Naive thymus-derived CD8-positive, alpha-beta T cell (primary cell): ENCODE measurements around the gene FYTTD1. TPM values are rescaled to one million over a fixed set of nuclear protein-coding genes. Genes with fewer than 3 reads are reported as not detected.

Experiments used
- ATAC-seq, 2 donors: fragments of 150-1000 bp; cut with Tn5 transposase in 1 of 2; sonication (Bioruptor Pico), chemical (Tn5 transposase) in 1 of 2; 1 replicate in 1 of 2; 2 replicates in 1 of 2; pipeline ENCODE4 v1.10.0; 2021; ENCODE audit warnings: mild to moderate bottlenecking in 2 of 2, moderate library complexity in 2 of 2
- POLR2A ChIA-PET: fragments of 350-600 bp; sonication (Branson Sonifier 250); formaldehyde crosslinking; loops from one replicate; lab custom pipeline; 2021; ENCODE audit warnings: antibody characterized with exemption; lab: Charles Lee
- DNase-seq, 10 donors: peaks; one replicate each; pipeline versions ENCODE4 v3.0.0 to v3.0.0-alpha.2; 2020 to 2022
- H3K27ac Mint-ChIP-seq, 10 donors: one replicate each; pipeline ENCODE4 v1.8.0; 2020 to 2022; ENCODE audit warnings: mild to moderate bottlenecking in 10 of 10, mixed read lengths in 10 of 10, moderate library complexity in 4 of 10, inconsistent platforms in 1 of 10
- H3K27me3 Mint-ChIP-seq, 5 donors: one replicate each; pipeline ENCODE4 v1.8.0; 2021 to 2022; ENCODE audit warnings: mixed read lengths in 5 of 5
- H3K36me3 Mint-ChIP-seq, 3 donors: one replicate each; pipeline ENCODE4 v1.8.0; 2020 to 2022; ENCODE audit warnings: mixed read lengths in 3 of 3, mild to moderate bottlenecking in 2 of 3, inconsistent platforms in 1 of 3
- H3K4me1 Mint-ChIP-seq, 4 donors: one replicate each; pipeline ENCODE4 v1.8.0; 2021 to 2022; ENCODE audit warnings: mixed read lengths in 4 of 4
- H3K4me3 Mint-ChIP-seq, 10 donors: one replicate each; pipeline ENCODE4 v1.8.0; 2020 to 2022; ENCODE audit warnings: mild to moderate bottlenecking in 10 of 10, mixed read lengths in 10 of 10, moderate library complexity in 6 of 10, inconsistent platforms in 1 of 10
- H3K9me3 Mint-ChIP-seq, 9 donors: one replicate each; pipeline ENCODE4 v1.8.0; 2020 to 2022; ENCODE audit warnings: mixed read lengths in 9 of 9, mild to moderate bottlenecking in 3 of 9, inconsistent platforms in 1 of 9, moderate library complexity in 1 of 9
- polyA plus RNA-seq, 3 donors: library from polyadenylated mRNA; unstranded; fragments of 300-500 nt; fragmentation: Illumina TruSeq; gene quantifications; one replicate each; pipeline ENCODE4 v1.2.3, GENCODE V29; 2021
- total RNA-seq, 8 experiments: library from RNA in 2 of 8; stranded (reverse) in 2 of 8; gene quantifications; one replicate each; pipeline ENCODE4 v1.2.3 and lab custom pipeline; 2021 to 2026

Gene FYTTD1
- total and polyA plus RNA-seq, 5 experiments from 2014 or later, result 66.4 to 123 (median 93.5) TPM

DNA sequence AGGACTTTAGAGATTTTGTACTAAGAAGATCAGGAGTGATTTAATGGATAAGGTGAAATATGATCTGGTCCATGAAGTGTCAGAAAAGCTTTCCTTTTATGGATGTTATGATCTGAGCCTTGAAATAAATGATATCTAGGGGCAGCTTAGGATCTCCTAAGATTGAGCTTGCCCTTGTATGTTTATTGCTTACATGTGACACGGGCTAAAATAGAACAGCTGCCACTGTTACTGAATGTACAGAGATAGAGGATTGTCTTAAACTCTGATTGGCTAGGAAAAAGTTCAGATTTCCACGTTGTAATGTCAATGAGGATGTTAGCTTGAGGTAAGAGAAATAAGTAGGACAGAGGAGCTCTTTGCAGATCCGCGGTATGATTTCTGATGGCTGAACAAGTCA is 8.8 kb downstream of the FYTTD1 start:
- H3K36me3 Mint-ChIP-seq, result peaks cover 0 to 27% (median 5%) of the 10 kb centered on the region in 3 donors
- no peak for ATAC-seq
- no peak for DNase-seq
- H3K9me3 Mint-ChIP-seq, result no peaks in the 10 kb centered on the region
- peaks cover 14 to 29% (median 24%) of the 10 kb centered on the region in 4 donors for H3K4me1 Mint-ChIP-seq
- H3K4me3 Mint-ChIP-seq, result no peak overlapping the region
- H3K27ac Mint-ChIP-seq, result no peak overlapping the region
- H3K27me3 Mint-ChIP-seq, result no peaks in the 10 kb centered on the region
- POLR2A ChIA-PET, result no interaction called here

GRCh38 chr3:197761784-197762183 is 12.1 kb downstream of the FYTTD1 start:
- H3K36me3 Mint-ChIP-seq, result peaks cover 0 to 45% (median 14%) of the 10 kb centered on the region in 3 donors
- H3K9me3 Mint-ChIP-seq, result no peaks in the 10 kb centered on the region
- no peaks in the 10 kb centered on the region for H3K27me3 Mint-ChIP-seq
- no peak for ATAC-seq
- no peak for DNase-seq
- H3K27ac Mint-ChIP-seq, result peak overlapping the region in 1 of 10 donors; percentile 24
- H3K4me1 Mint-ChIP-seq, result peaks cover under 1 to 3% (median under 1%) of the 10 kb centered on the region in 4 donors
- POLR2A ChIA-PET, result no interaction called here
- no peak overlapping the region for H3K4me3 Mint-ChIP-seq

DNA sequence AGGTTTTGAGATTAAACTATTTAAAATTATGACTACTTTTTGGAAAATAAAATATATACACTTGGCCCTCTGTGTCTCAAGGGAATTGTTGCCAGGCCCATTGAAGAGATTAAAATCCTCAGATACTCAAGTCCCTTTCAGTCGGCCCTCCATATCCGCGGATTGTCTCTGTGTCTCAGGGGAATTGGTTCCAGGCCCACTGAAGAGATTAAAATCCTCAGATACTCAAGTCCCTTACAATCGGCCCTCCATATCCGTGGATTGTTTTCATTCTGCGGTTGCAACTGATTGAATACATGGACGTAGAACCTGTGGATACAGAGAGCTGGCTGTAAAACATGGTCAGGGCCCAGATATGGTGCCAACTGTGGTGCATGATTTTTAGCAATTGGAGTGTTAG is 25.6 kb downstream of the FYTTD1 start:
- POLR2A ChIA-PET, result interaction anchor here (0.7 kb wide), 1 partner anchor 46 kb away, joined by 4 read pairs; no protein-coding TSS in a partner anchor
- Mint-ChIP-seq H3K4me1 (peaks cover 0 to 2% (median 0%) of the 10 kb centered on the region in 4 donors), H3K27me3 (no peaks in the 10 kb centered on the region), H3K4me3 (no peak overlapping the region), H3K36me3 (peaks cover 0 to 84% (median 25%) of the 10 kb centered on the region in 3 donors), H3K27ac (peak overlapping the region in 5 of 10 donors; percentile 8 to 27 (median 27)), H3K9me3 (no peaks in the 10 kb centered on the region)
- DNase-seq, result no peak
- ATAC-seq, result no peak

DNA sequence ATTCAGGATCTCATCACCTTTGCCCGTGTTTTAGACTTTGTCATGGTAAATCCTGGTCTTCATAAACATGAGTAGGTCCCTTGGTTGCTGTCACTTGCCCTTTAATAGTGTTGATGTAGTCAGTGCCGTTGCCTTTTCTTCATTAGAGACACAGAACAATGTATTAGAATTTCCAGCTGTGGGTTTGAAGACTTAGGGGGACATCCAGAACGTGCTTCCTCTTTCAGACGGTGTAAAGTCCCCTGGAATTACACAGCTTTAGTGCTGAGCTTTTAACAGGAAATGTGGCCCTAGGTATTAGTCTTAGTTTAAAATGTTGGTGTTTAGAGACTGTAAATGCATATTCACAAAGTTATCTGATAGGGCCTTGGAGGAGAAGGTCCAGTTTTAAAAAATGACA is 32.5 kb downstream of the FYTTD1 start:
- Mint-ChIP-seq H3K9me3 (no peaks in the 10 kb centered on the region), H3K4me3 (no peak overlapping the region), H3K36me3 (peaks cover 0 to 59% (median 11%) of the 10 kb centered on the region in 3 donors), H3K27ac (peak overlapping the region in 6 of 10 donors; percentile 0 to 66 (median 38)), H3K4me1 (peaks cover 0 to 7% (median 2%) of the 10 kb centered on the region in 4 donors), H3K27me3 (no peaks in the 10 kb centered on the region)
- POLR2A ChIA-PET, result no interaction called here
- no peak for DNase-seq
- no peak for ATAC-seq

DNA sequence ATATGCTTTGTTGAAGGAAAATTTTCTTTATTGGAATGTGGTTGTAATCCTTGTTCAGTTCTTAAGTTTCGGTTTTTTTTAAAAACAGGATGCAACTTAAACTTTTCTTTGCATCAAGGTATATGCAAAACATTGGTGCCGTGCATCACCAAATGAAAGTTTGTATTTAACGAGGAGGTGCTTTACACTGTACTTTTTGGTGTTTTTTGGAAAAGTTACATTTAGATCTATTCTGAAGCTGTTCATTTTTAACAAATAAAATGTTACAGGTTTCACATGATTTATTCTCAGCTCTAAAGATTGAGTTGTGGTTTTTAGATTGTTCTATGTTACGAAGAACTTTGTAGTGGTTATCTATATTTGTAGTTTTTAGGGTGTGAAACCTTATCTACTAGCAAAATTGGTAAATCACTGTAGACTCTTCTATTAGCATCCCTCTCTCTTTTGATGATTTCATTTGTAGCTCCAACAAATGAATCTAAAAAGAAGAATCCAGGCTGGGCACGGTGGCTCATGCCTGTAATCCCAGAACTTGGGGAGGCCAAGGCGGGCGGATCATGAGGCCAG is 34.4 kb downstream of the FYTTD1 start:
- H3K9me3 Mint-ChIP-seq, result no peaks in the 10 kb centered on the region
- POLR2A ChIA-PET, result interaction anchor here (1.0 to 1.9 kb wide), 2 partner anchors 33 to 47 kb away, joined by 3 to 6 read pairs; no protein-coding TSS in a partner anchor
- no peak overlapping the region for H3K4me3 Mint-ChIP-seq
- DNase-seq (no peak), ATAC-seq (no peak)
- no peaks in the 10 kb centered on the region for H3K27me3 Mint-ChIP-seq
- H3K27ac Mint-ChIP-seq, result peak overlapping the region in 7 of 10 donors; percentile 35 to 73 (median 60)
- peaks cover 0 to 8% (median 3%) of the 10 kb centered on the region in 4 donors for H3K4me1 Mint-ChIP-seq
- H3K36me3 Mint-ChIP-seq, result peaks cover 0 to 41% (median 6%) of the 10 kb centered on the region in 3 donors

GRCh38 chr3:197787412-197787811 is 37.7 kb downstream of the FYTTD1 start:
- peak overlapping the region in 7 of 10 donors; percentile 0 to 75 (median 45) for H3K27ac Mint-ChIP-seq
- H3K4me3 Mint-ChIP-seq, result no peak overlapping the region
- no peak for DNase-seq
- ATAC-seq, result no peak
- H3K36me3 Mint-ChIP-seq, result peaks cover 0 to 15% (median 6%) of the 10 kb centered on the region in 3 donors
- H3K9me3 Mint-ChIP-seq, result no peaks in the 10 kb centered on the region
- POLR2A ChIA-PET, result no interaction called here
- H3K4me1 Mint-ChIP-seq, result peaks cover 0 to 22% (median 13%) of the 10 kb centered on the region in 4 donors
- H3K27me3 Mint-ChIP-seq, result no peaks in the 10 kb centered on the region

DNA sequence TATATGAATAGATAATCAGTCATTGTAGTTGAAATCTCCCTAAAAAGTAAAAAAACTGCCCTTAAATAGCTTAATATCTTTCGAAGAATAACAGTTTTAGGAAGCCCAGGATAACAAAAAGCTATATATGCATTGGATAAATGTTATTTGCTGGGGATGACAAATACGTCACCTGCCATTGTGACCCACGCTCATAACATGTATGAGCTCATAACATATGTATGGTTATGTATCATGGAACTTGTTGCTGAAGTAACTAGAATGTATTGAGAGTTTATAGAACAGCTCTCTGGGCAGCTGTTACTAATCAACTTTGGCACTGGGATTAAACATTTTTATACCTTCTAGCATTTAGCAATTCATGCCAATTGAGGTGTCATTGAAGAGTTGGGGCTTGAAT is 39.6 kb downstream of the FYTTD1 start:
- POLR2A ChIA-PET, result interaction anchor here (0.7 kb wide), 1 partner anchor 47 kb away, joined by 3 read pairs; no protein-coding TSS in a partner anchor
- ATAC-seq, result no peak
- Mint-ChIP-seq H3K27me3 (no peaks in the 10 kb centered on the region), H3K4me1 (peaks cover 4 to 36% (median 26%) of the 10 kb centered on the region in 4 donors), H3K4me3 (no peak overlapping the region), H3K36me3 (peaks cover 0 to 6% (median 5%) of the 10 kb centered on the region in 3 donors), H3K27ac (peak overlapping the region in 7 of 10 donors; percentile 43 to 99 (median 97)), H3K9me3 (no peaks in the 10 kb centered on the region)
- no peak for DNase-seq

DNA sequence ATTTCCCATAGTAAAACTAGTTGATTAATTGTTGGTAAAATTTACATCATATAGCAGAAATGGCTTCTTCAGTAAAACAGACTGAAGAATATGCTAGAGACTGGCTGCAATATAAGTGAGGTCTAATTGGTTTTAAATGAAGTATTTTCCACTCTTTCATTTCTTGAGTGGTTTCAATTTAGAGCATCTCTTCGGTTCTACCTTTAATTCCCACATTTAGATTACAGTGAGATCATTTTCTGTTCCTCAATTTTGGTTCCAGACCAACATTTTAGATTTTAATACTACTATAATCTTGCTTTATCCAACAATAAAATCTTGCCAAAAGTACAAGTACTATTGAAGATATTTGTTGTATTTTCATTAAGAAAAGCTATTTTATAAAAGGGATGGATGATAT is 40.4 kb downstream of the FYTTD1 start:
- peak overlapping the region; percentile 88 to 99 (median 92) for H3K4me3 Mint-ChIP-seq
- no peaks in the 10 kb centered on the region for H3K27me3 Mint-ChIP-seq
- peaks cover 0 to 6% (median 3%) of the 10 kb centered on the region in 3 donors for H3K36me3 Mint-ChIP-seq
- no peak for DNase-seq
- POLR2A ChIA-PET, result interaction anchor here (2.1 kb wide), 1 partner anchor 40 kb away, joined by 24 read pairs; the partner anchor contains the start of gene FYTTD1
- no peak for ATAC-seq
- no peaks in the 10 kb centered on the region for H3K9me3 Mint-ChIP-seq
- peak overlapping the region; percentile 91 to 99 (median 97) for H3K27ac Mint-ChIP-seq
- H3K4me1 Mint-ChIP-seq, result peaks cover 4 to 38% (median 28%) of the 10 kb centered on the region in 4 donors

GRCh38 chr3:197791113-197791891 is 41.6 kb downstream of the FYTTD1 start, which contains the start of gene LRCH3:
Gene LRCH3, plus strand, starts transcription at chr3:197791254. Its CDS starts 25 bp downstream, at chr3:197791279.
- Mint-ChIP-seq H3K4me1 (peaks cover 13 to 49% (median 37%) of the 10 kb centered on the region in 4 donors), H3K9me3 (no peaks in the 10 kb centered on the region), H3K27ac (peak within 1 kb of the TSS; percentile 95 to 99 (median 98)), H3K4me3 (peak within 1 kb of the TSS; percentile 88 to 99 (median 94)), H3K36me3 (peaks cover 0 to 6% (median 2%) of the 10 kb centered on the region in 3 donors), H3K27me3 (no peaks in the 10 kb centered on the region)
- peak; percentile 81 to 83 for ATAC-seq
- POLR2A ChIA-PET, result interaction anchor here (0.6 to 2.1 kb wide), 5 partner anchors 8 to 159 kb away, joined by 3 to 24 read pairs (median 4); partner anchors contain the start of genes FYTTD1 and RPL35A
- DNase-seq, result peak; percentile 71 to 89 (median 84)

- ATAC-seq (peak; percentile 44 to 56), DNase-seq (peak in 8 of 10 donors; percentile 13 to 68 (median 58))
- Mint-ChIP-seq H3K9me3 (no peaks in the 10 kb centered on the region), H3K27me3 (no peaks in the 10 kb centered on the region), H3K4me3 (peak overlapping the region; percentile 88 to 99 (median 94)), H3K27ac (peak overlapping the region; percentile 95 to 99 (median 98)), H3K4me1 (peaks cover 13 to 55% (median 43%) of the 10 kb centered on the region in 4 donors), H3K36me3 (peaks cover 0 to 6% (median 0%) of the 10 kb centered on the region in 3 donors)
- POLR2A ChIA-PET, result interaction anchor here (1.0 to 2.1 kb wide), 4 partner anchors 9 to 80 kb away, joined by 3 to 24 read pairs (median 4); partner anchors contain the start of gene FYTTD1
Measured at GRCh38 chr3:197791892-197792647, 42.4 kb downstream of the FYTTD1 start.

GRCh38 chr3:197793247-197793646 is 43.6 kb downstream of the FYTTD1 start:
- DNase-seq (peak in 3 of 10 donors; percentile 20 to 32 (median 27)), ATAC-seq (no peak)
- no peaks in the 10 kb centered on the region for H3K9me3 Mint-ChIP-seq
- peak overlapping the region in 8 of 10 donors; percentile 39 to 89 (median 78) for H3K27ac Mint-ChIP-seq
- POLR2A ChIA-PET, result interaction anchor here (1.0 kb wide), 2 partner anchors 10 to 17 kb away, joined by 3 read pairs; no protein-coding TSS in a partner anchor
- H3K4me1 Mint-ChIP-seq, result peaks cover 18 to 64% (median 50%) of the 10 kb centered on the region in 4 donors
- H3K4me3 Mint-ChIP-seq, result peak overlapping the region in 9 of 10 donors; percentile 63 to 89 (median 77)
- H3K27me3 Mint-ChIP-seq, result no peaks in the 10 kb centered on the region
- peaks cover 0 to 6% (median 0%) of the 10 kb centered on the region in 3 donors for H3K36me3 Mint-ChIP-seq
